Measurements from ENCODE around the gene FAM13A.

The FAM13A gene

DNA sequence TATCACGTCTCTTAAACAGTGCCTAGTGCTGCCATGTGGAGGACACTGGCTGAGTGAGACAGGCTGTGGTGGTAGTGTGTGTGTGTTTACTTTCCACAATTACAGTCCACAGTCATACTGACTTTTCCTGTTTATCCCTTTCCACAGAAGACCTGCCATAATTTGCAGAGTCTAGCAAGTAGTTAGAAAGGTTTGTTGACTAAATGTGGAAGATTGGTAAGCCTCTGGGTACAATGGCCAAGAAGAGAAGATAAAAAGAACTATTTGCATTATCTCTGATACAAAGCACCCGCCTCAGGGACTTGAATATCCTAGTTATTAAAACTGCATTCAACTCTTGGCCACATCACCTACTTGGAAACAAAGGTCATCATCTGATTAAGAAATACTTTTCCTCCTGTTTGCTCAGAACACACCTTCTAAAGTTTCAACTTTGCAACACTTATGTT lies 89.1 kb downstream of the FAM13A start:
- Mint-ChIP-seq H3K27me3 (peaks cover 19% of the 10 kb centered on the region), H3K27ac (no peak overlapping the region), H3K4me3 (no peak overlapping the region), H3K9me3 (peaks cover 2% of the 10 kb centered on the region in 2 donors), H3K4me1 (no peaks in the 10 kb centered on the region)
- ATAC-seq (no peak), DNase-seq (no peak)

DNA sequence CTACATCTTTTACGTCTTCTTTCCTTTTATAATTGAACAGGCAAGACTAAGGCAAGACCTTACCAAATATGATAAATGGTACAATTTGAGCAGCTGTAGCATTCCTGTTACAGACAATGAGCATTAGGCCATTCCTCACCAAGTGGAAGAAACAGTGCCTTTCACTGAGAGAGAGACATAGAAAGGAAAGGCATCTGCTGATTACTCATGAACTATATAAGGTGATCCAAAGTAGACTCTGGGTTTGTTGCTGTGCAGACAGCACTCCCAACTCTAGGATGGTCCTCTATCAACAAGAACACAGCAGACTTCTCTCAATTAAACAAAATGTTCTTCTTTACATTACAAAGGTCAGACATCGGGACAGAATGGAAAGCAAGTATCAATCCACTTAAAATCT lies 91.9 kb downstream of the FAM13A start:
- Mint-ChIP-seq H3K27ac (no peak overlapping the region), H3K27me3 (peaks cover 19% of the 10 kb centered on the region), H3K4me3 (no peak overlapping the region), H3K4me1 (no peaks in the 10 kb centered on the region), H3K9me3 (no peaks in the 10 kb centered on the region)
- DNase-seq (no peak), ATAC-seq (no peak)

DNA sequence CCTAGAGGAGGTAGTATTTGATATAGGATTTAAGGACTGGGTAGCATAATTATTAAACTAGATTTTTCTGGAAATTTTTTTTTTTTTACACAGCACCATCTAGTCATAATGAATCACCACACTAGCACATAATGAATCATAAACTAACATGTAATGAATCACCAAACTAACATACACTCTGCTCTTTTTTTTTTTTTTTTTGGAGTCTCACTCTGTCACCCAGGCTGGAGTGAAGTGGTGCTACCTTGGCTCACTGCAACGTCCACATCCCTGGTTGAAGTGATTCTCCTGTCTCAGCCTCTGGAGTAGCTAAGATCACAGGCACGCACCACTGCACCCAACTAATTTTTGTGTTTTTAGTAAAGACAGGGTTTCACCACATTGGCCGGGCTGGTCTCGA lies 92.5 kb downstream of the FAM13A start:
- Mint-ChIP-seq H3K27ac (no peak overlapping the region), H3K27me3 (peaks cover 13% of the 10 kb centered on the region), H3K4me1 (no peaks in the 10 kb centered on the region), H3K9me3 (no peaks in the 10 kb centered on the region), H3K4me3 (no peak overlapping the region)
- ATAC-seq (peak; percentile 66), DNase-seq (no peak)

DNA sequence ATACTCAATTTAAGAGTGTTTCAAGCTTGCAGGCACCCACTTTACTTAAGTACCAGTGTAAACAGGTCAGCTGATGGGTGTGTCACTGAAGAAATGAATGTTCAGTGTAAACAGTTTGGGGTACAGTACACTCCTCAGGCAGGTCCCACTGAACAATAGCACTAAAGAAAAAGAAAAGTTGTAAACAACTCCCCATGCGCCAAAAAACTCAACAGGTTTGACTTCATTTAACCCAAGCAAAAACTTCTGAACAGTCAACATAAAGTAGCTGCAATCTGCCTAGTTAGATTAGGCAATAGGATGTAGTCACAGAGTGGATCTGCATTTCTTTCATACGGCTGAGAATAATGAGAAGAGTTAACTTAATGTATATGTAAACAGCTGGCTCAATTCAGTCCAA lies 93.2 kb downstream of the FAM13A start:
- ATAC-seq = no peak
- Mint-ChIP-seq H3K9me3 (no peaks in the 10 kb centered on the region), H3K27me3 (peaks cover 7% of the 10 kb centered on the region), H3K4me3 (no peak overlapping the region), H3K27ac (no peak overlapping the region), H3K4me1 (no peaks in the 10 kb centered on the region)
- no peak for DNase-seq

DNA sequence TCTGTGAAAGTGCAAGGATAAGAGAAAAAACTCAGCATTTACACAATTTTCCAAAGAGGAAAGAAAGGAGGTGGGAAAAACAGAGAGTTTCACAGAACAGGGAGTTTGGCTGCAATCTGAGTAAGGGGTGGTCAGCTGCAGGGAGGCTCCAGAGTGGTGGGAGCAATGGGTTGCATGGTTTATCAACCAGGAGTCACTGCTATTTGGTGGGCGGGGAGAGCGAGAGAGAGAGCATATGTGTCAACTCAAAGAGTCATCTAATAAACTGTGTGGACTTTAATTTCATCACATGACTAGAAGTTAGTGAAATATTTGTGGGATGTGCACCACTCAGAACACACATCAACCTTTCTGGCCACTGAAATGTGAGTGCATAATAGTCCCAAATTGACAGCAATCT lies 94.6 kb downstream of the FAM13A start:
- Mint-ChIP-seq H3K4me1 (no peaks in the 10 kb centered on the region), H3K27me3 (no peaks in the 10 kb centered on the region), H3K9me3 (no peaks in the 10 kb centered on the region), H3K4me3 (no peak overlapping the region), H3K27ac (no peak overlapping the region)
- ATAC-seq (no peak), DNase-seq (no peak)

DNA sequence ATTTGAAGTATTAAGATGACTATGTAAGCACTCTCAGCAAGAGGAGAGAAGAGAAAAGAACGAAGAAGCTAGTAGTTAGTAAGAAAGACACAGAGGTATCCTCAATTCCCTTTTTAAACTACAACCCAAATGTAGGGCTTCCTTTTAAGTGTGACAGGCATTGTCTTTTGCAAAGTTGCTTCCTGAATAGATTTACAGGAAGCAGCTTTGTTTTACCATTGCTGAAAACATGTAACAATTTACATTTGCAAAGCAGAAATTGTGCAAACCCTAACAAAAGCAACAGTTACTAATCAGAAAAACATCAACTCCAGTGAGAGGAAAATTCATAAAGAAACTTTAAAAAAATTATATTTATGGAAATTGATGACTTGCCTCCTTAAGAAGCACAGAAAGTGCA lies 96.4 kb downstream of the FAM13A start:
- ATAC-seq (no peak), DNase-seq (no peak)
- Mint-ChIP-seq H3K4me1 (no peaks in the 10 kb centered on the region), H3K4me3 (no peak overlapping the region), H3K27ac (no peak overlapping the region), H3K9me3 (no peaks in the 10 kb centered on the region), H3K27me3 (no peaks in the 10 kb centered on the region)

DNA sequence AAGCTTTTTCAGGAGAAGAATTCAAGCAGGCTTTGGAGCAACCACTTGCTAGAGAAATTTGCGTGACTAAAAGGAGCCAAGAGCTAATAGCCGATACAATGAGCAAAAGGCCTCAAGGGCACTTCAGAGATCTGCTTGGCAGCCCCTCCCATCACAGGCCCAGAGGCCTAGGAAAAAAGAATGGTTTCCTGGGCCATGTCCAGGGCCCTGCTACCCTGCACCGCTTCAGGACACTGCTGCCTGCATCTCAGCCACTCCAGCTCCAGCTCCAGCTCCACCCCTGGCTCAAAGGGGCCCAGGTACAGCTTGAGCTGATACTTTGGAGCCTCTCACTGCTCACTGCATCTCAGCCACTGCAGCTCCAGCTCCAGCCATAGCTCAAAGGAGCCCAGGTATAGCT lies 98.9 kb downstream of the FAM13A start:
- Mint-ChIP-seq H3K4me1 (peaks cover 7% of the 10 kb centered on the region), H3K9me3 (no peaks in the 10 kb centered on the region), H3K27ac (no peak overlapping the region), H3K27me3 (no peaks in the 10 kb centered on the region), H3K4me3 (no peak overlapping the region)
- no peak for DNase-seq
- no peak for ATAC-seq

DNA sequence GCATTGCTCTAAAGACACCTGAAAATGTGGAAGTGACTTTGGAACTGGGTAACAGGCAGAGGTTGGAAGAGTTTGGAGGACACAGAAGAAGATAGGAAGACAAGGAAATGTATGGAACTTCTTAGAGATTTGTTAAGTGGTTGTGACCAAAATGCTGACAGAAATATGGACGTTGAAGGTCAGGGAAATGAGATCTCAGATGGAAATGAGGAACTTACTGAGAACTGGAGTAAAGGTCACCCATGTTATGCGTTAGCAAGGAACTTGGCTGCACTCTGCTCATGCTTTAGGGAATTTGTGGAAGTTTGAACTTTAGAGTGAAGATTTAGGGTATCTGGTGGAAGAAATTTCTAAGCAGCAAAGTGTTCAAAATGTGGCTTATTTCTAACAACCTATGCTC lies 99.4 kb downstream of the FAM13A start:
- ATAC-seq (no peak), DNase-seq (no peak)
- Mint-ChIP-seq H3K4me3 (no peak overlapping the region), H3K4me1 (peaks cover 8% of the 10 kb centered on the region), H3K9me3 (no peaks in the 10 kb centered on the region), H3K27ac (no peak overlapping the region), H3K27me3 (no peaks in the 10 kb centered on the region)

DNA sequence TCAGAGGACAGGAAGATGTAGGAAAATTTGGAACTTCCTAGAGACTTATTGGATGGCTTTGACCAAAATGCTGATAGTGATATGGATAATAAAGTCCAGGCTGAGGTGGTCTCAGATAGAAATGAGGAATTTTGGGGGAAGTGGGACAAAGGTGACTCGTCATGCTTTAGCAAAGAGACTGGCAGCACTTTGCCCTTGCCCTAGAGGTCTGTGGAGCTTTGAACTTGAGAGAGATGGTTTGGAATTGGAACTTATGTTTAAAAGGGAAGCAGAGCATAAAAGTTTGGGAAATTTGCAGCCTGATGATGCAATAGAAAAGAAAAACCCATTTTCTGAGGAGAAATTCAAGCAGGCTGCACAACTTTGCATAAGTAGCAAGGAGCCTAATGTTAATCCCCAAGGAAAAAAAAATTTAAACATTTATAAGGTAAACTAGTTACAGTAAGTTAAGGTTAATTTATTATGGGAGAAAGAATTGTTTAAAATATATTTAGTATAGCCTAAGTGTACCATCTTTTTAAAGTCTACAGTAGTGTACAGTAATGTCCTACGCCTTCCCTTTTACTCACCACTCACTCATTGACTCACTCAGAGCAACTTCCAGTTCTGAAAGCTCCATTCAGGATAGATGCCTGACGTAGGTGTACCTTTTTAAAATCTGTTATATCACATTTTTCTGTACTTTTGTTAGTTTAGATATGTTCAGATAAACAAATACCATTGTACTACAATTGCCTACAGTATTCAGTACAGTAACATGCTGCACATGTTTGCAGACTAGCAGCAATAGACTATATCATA lies 101.2 kb downstream of the FAM13A start:
- ATAC-seq (no peak), DNase-seq (no peak)
- H3K4me1 Mint-ChIP-seq = peaks cover 10% of the 10 kb centered on the region
- H3K9me3 Mint-ChIP-seq = no peaks in the 10 kb centered on the region
- peaks cover 2% of the 10 kb centered on the region for H3K27me3 Mint-ChIP-seq
- H3K27ac Mint-ChIP-seq = no peak overlapping the region
- no peak overlapping the region for H3K4me3 Mint-ChIP-seq

DNA sequence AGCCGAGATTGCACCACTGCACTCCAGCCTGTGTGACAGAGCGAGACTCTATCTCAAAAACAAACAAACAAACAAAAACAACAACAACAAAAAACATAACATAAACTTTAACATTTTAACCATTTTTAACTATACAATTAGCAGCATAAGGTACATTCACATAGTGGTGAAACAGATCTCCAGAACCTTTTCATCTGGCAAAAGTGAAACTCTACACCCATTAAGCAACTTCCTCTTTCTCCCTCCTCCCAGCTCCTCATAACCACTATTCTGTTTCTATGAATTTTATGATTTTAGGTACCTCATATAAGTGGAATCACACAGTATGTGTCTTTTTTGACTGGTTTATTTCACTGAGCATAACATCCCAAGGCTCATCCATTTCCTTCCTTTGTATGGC lies 103.6 kb downstream of the FAM13A start:
- no peak overlapping the region for H3K4me3 Mint-ChIP-seq
- ATAC-seq (no peak), DNase-seq (no peak)
- peaks cover 25% of the 10 kb centered on the region for H3K4me1 Mint-ChIP-seq
- peaks cover 7% of the 10 kb centered on the region for H3K27me3 Mint-ChIP-seq
- H3K9me3 Mint-ChIP-seq = no peaks in the 10 kb centered on the region
- no peak overlapping the region for H3K27ac Mint-ChIP-seq

DNA sequence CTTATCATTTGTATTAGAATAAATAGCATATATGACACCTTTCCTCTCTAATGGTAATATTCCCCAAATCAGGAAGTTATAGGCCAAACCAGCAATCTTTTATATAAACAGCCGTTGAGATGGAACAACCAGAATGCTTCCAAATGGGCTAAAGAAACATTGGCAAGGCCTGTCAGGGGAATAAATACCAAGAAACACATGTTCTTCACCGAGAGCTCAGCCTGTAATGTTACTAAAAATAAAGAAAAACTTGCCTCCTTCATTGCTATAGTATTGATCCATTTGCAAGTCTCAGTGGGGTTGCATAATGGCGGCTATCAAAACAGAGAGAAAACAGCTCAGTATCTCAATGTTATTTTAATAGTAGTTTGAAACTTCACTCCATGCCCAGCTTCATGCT lies 104.9 kb downstream of the FAM13A start:
- DNase-seq (no peak), ATAC-seq (no peak)
- Mint-ChIP-seq H3K4me1 (peaks cover 25% of the 10 kb centered on the region), H3K27me3 (peaks cover 7% of the 10 kb centered on the region), H3K27ac (no peak overlapping the region), H3K9me3 (no peaks in the 10 kb centered on the region), H3K4me3 (no peak overlapping the region)

DNA sequence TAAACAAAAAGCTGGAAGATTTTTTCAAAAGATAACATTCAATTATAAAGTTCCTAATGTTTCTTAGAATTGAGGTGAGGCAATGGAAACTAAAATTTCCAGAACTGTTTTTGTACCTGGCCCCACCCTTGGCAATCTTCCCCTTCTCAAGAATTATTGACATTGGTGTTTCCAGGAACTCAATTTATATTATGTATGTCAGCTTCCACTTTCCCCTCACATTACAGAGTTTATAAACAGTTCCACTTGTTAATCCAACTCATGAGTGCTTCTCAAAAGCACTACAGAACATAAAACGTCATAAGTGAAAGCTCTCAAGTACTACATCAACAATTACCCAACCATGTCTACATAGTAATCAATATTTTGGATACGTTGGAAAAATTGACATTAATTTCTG lies 107.4 kb downstream of the FAM13A start:
- H3K4me3 Mint-ChIP-seq = no peak overlapping the region
- ATAC-seq (no peak), DNase-seq (no peak)
- H3K4me1 Mint-ChIP-seq = peaks cover 25% of the 10 kb centered on the region
- H3K27ac Mint-ChIP-seq = no peak overlapping the region
- H3K27me3 Mint-ChIP-seq = peaks cover 7% of the 10 kb centered on the region
- H3K9me3 Mint-ChIP-seq = no peaks in the 10 kb centered on the region

DNA sequence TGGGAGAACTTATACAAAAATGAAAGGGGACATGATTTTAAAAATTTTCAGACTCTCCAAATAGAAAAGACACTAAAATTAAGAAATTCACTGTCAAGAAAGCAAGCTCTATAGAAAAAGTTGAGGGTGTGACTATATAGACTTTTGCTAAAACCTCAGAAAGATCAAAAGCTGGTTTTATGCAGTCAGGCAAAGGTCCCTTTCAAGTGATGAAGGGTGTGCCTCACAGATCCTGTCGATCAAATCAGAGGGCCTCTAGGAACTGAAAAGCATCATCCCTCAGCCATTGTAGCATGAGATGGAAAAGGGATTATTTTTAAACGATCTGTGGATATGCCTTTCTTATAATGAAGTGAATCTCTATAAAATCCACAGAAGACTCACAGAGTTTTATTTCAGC lies 116.5 kb downstream of the FAM13A start:
- Mint-ChIP-seq H3K27me3 (no peaks in the 10 kb centered on the region), H3K9me3 (no peaks in the 10 kb centered on the region), H3K4me3 (no peak overlapping the region), H3K4me1 (peaks cover 17% of the 10 kb centered on the region), H3K27ac (no peak overlapping the region)
- DNase-seq (no peak), ATAC-seq (no peak)

DNA sequence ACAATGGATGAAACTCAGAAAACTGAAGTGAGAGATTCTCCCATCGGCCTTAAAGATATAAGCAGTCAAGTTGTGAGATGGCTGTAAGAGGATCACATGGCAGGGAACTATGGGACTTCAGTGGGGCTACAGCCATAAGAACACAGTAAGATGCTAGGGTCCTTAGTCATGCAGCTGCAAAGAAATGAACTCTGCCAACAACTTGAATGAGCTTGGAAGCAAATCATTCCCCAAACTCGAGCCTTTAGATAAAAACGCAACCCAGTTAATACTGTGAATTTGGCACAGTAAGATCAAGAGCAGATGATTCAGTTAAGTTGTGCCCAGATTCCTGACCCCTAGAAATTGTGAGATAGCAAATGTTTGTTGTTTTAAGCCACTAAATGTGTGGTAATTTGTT lies 117.3 kb downstream of the FAM13A start:
- Mint-ChIP-seq H3K4me1 (peaks cover 17% of the 10 kb centered on the region), H3K27me3 (no peaks in the 10 kb centered on the region), H3K9me3 (no peaks in the 10 kb centered on the region), H3K4me3 (no peak overlapping the region), H3K27ac (no peak overlapping the region)
- ATAC-seq = no peak
- no peak for DNase-seq

DNA sequence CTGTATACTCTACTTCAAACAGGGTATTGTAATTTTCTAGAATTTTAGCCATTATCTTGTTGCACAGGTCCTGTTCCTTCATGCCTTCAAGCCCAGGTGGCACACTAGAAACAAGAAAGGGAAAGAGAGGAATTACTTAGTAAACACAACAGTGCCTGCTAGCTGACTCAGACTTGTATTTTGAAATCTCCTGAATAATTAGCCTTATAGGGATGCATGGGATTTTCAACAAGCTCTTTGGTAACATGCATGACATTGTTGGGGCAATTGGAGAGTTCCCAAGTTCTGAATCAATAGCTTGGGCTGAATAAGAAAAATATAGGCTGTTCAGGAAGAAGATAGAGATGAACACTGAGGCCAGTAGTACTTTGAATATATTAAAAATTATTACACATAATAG lies 118.8 kb downstream of the FAM13A start:
- DNase-seq = no peak
- H3K9me3 Mint-ChIP-seq = no peaks in the 10 kb centered on the region
- no peaks in the 10 kb centered on the region for H3K27me3 Mint-ChIP-seq
- ATAC-seq = no peak
- no peak overlapping the region for H3K4me3 Mint-ChIP-seq
- peaks cover 17% of the 10 kb centered on the region for H3K4me1 Mint-ChIP-seq
- no peak overlapping the region for H3K27ac Mint-ChIP-seq

DNA sequence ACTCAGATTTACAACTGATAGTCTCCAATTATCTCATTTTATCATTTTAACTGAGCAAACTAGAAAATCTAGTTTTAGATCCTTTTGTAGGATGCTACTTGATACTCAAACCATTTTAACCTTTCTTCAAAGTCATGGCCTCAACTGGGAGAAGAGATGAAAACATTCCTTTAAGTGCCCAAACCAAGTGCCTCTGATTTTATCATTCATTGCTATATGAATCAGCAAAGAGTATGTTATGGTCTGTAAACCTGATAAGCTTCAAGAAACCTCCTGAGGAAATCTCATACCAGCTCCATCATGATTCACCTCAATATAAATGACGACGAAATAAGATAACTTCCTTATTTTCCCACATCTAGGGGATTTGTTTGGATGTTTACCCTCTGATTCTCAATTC lies 119.9 kb downstream of the FAM13A start:
- no peak for DNase-seq
- no peak for ATAC-seq
- peaks cover 17% of the 10 kb centered on the region for H3K4me1 Mint-ChIP-seq

More for the DNA sequence above, 119.9 kb downstream of the FAM13A start:
- Mint-ChIP-seq H3K9me3 (no peaks in the 10 kb centered on the region), H3K27me3 (no peaks in the 10 kb centered on the region), H3K27ac (no peak overlapping the region), H3K4me3 (no peak overlapping the region)

Data from stimulated activated naive CD8-positive, alpha-beta T cell treated with anti-CD3 and anti-CD28 coated beads, Interleukin-15, amount 100 ng/mL, for 72 hours (primary cell).